ENCODE data around the gene FBXW8.

FBXW8 gene

GRCh38 chr12:116863275-116863767, 47.4 kb upstream of the FBXW8 start:
- DNase-seq (ENCODE audit: low read depth in 1 of 2, low spot score in 1 of 2), result no peak
- Histone ChIP-seq H3K27ac (replicated peaks) (no peak overlapping the region), H3K27me3 (ENCODE audit: insufficient read depth, poor library complexity, severe bottlenecking) (peaks cover 3% of the 10 kb centered on the region), H3K4me3 (replicated peaks; ENCODE audit: insufficient read depth, low read length) (no peak overlapping the region)
- TF ChIP-seq, protein P1, sequence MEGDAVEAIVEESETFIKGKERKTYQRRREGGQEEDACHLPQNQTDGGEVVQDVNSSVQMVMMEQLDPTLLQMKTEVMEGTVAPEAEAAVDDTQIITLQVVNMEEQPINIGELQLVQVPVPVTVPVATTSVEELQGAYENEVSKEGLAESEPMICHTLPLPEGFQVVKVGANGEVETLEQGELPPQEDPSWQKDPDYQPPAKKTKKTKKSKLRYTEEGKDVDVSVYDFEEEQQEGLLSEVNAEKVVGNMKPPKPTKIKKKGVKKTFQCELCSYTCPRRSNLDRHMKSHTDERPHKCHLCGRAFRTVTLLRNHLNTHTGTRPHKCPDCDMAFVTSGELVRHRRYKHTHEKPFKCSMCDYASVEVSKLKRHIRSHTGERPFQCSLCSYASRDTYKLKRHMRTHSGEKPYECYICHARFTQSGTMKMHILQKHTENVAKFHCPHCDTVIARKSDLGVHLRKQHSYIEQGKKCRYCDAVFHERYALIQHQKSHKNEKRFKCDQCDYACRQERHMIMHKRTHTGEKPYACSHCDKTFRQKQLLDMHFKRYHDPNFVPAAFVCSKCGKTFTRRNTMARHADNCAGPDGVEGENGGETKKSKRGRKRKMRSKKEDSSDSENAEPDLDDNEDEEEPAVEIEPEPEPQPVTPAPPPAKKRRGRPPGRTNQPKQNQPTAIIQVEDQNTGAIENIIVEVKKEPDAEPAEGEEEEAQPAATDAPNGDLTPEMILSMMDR (IDR thresholded peaks at IDR 0.05; ENCODE audit: insufficient read depth, low read length), result peak; percentile 46
- TF ChIP-seq SPI1 (IDR thresholded peaks at IDR 0.05; ENCODE audit: borderline replicate concordance, low read depth) (no peak), POLR2AphosphoS5 (IDR thresholded peaks at IDR 0.05; ENCODE audit: low read depth) (no peak), GABPA (IDR thresholded peaks at IDR 0.05; ENCODE audit: low read depth) (no peak)
- TF ChIP-seq, protein P2, sequence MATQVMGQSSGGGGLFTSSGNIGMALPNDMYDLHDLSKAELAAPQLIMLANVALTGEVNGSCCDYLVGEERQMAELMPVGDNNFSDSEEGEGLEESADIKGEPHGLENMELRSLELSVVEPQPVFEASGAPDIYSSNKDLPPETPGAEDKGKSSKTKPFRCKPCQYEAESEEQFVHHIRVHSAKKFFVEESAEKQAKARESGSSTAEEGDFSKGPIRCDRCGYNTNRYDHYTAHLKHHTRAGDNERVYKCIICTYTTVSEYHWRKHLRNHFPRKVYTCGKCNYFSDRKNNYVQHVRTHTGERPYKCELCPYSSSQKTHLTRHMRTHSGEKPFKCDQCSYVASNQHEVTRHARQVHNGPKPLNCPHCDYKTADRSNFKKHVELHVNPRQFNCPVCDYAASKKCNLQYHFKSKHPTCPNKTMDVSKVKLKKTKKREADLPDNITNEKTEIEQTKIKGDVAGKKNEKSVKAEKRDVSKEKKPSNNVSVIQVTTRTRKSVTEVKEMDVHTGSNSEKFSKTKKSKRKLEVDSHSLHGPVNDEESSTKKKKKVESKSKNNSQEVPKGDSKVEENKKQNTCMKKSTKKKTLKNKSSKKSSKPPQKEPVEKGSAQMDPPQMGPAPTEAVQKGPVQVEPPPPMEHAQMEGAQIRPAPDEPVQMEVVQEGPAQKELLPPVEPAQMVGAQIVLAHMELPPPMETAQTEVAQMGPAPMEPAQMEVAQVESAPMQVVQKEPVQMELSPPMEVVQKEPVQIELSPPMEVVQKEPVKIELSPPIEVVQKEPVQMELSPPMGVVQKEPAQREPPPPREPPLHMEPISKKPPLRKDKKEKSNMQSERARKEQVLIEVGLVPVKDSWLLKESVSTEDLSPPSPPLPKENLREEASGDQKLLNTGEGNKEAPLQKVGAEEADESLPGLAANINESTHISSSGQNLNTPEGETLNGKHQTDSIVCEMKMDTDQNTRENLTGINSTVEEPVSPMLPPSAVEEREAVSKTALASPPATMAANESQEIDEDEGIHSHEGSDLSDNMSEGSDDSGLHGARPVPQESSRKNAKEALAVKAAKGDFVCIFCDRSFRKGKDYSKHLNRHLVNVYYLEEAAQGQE (IDR thresholded peaks at IDR 0.05; ENCODE audit: insufficient replicate concordance, low read depth), result no peak

GRCh38 chr12:116864371-116865160, 46.2 kb upstream of the FBXW8 start:
- Histone ChIP-seq H3K27me3 (ENCODE audit: insufficient read depth, poor library complexity, severe bottlenecking) (peaks cover 3% of the 10 kb centered on the region), H3K27ac (replicated peaks) (no peak overlapping the region), H3K4me3 (replicated peaks; ENCODE audit: insufficient read depth, low read length) (no peak overlapping the region)
- no peak for TF ChIP-seq POLR2AphosphoS5 (IDR thresholded peaks at IDR 0.05; ENCODE audit: low read depth)
- TF ChIP-seq, protein P1 (IDR thresholded peaks at IDR 0.05; ENCODE audit: insufficient read depth, low read length), result no peak
- TF ChIP-seq SPI1 (IDR thresholded peaks at IDR 0.05; ENCODE audit: borderline replicate concordance, low read depth), result no peak
- TF ChIP-seq GABPA (IDR thresholded peaks at IDR 0.05; ENCODE audit: low read depth), result no peak
- TF ChIP-seq, protein P2 (IDR thresholded peaks at IDR 0.05; ENCODE audit: insufficient replicate concordance, low read depth), result no peak
- no peak for DNase-seq (ENCODE audit: low read depth in 1 of 2, low spot score in 1 of 2)

DNA sequence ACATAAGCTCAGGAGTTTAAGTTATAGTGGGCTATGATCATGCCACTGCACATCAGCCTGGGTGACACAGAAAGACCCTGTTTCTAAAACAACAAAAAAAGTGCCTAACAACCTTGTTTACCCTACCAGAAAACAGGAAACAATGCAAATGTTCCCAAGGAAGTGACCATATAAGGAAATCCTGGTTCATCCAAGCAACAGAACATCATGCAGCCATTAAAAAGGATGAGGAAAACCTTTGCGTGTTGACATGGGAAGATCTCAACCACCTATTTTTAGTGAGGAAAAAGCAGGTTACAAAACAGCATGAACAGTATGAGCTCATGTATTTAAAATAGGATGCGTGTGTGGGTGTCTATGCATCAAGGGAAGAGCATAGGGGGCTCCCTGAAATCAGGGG, 43.2 kb upstream of the FBXW8 start:
- Histone ChIP-seq H3K27me3 (ENCODE audit: insufficient read depth, poor library complexity, severe bottlenecking) (no peaks in the 10 kb centered on the region), H3K4me3 (replicated peaks; ENCODE audit: insufficient read depth, low read length) (no peak overlapping the region), H3K27ac (replicated peaks) (no peak overlapping the region)
- no peak for TF ChIP-seq GABPA (IDR thresholded peaks at IDR 0.05; ENCODE audit: low read depth)
- TF ChIP-seq, protein P2 (IDR thresholded peaks at IDR 0.05; ENCODE audit: insufficient replicate concordance, low read depth), result no peak
- TF ChIP-seq SPI1 (IDR thresholded peaks at IDR 0.05; ENCODE audit: borderline replicate concordance, low read depth), result no peak
- TF ChIP-seq, protein P1 (IDR thresholded peaks at IDR 0.05; ENCODE audit: insufficient read depth, low read length), result no peak
- no peak for TF ChIP-seq POLR2AphosphoS5 (IDR thresholded peaks at IDR 0.05; ENCODE audit: low read depth)
- DNase-seq (ENCODE audit: low read depth in 1 of 2, low spot score in 1 of 2), result no peak

Data from HL-60 (cell line).